GM18867 (cell line): Measurements from ENCODE around the gene SYNE2.

ENCODE experiments used
- ATAC-seq: cut with Tn5 transposase; IDR thresholded peaks from one replicate; pipeline ENCODE4 v1.9.1; 2021; ENCODE audit warnings: mild to moderate bottlenecking, moderate library complexity; ENCODE audit not compliant: unreplicated experiment

Gene SYNE2

GRCh38 chr14:64235652-64236640 lies 383.1 kb downstream of the SYNE2 start:
- peak; percentile 72 for ATAC-seq

GRCh38 chr14:64238049-64238448 lies 385.2 kb downstream of the SYNE2 start:
- ATAC-seq, result no peak

DNA sequence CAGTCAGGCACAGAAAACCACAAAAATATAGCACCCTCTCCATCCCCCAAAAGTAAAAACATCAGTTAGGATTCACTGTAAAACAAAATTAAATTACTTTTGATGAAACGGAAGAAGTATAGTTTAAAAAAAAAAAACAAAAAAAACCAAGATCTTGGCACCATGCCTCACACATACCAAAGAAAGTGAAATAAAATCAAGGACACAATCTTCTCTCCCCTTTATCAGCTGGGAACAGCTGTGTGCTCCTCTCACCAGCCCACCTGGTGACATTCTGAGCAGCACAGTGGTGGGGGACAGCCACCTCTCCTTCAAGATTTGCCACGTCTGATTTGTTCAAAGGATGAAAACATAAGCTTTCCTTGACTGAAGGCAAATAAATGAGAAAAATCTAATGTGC lies 385.8 kb downstream of the SYNE2 start:
- no peak for ATAC-seq

DNA sequence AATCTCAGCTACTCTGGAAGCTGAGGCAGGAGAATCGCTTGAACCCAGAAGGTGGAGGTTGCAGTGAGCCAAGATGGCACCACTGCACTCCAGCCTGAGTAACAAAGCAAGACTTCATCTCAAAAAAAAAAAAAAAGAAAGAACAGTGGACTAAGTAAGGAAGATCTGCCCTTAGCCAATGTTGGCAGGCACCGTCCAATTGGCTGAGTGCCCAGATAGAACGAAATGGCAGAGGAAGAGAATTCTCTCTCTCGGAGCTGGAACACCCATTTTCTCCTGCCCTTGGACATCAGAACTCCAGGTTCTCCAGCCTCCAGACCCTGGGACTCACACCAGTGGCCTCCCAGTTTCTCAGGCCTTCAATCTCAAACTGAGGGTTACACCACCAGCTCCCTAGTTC lies 391.5 kb downstream of the SYNE2 start:
- no peak for ATAC-seq

GRCh38 chr14:64245491-64245890 lies 392.7 kb downstream of the SYNE2 start:
- no peak for ATAC-seq

- ATAC-seq, result no peak
Measured at GRCh38 chr14:64246688-64247087, 393.9 kb downstream of the SYNE2 start.

DNA sequence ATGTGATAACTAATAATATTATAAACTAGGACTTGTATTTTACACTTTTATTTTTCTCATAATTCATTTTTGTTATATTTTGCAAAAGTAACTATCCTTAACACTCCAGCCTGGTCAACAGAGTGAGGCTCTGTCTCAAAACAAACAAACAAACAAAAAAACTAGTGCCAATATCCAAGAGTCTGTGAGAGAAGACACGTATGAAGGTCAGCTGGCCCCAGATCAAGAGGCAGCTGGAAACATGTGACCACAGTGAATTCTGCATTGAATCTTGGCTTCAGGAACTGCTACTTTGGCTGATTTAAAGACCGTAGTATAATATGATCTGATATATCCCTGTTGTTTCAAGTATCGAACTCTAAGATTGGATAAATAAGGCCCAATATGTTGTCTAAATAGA lies 394.4 kb downstream of the SYNE2 start:
- ATAC-seq, result no peak

GRCh38 chr14:64248689-64249088 lies 395.9 kb downstream of the SYNE2 start:
- ATAC-seq, result no peak

- ATAC-seq, result no peak
Measured at GRCh38 chr14:64249363-64249762, 396.6 kb downstream of the SYNE2 start.

DNA sequence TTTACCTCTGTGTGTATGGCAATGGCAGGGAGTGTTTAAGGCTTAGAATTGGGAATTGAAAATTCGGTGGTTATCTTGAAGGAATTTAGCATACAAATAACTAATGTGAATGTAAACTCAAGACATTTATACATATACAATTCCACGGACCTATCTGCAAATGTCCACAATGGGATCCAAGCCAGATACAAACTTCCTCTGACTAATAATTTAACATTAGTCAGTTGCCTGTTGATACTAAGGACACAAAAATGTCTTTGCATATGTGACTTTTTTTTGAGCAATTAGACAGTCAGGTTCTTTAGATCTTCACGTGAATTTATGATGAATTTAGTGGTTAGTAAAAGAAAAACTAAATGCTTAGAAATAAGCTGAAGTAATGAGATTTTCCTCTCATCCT lies 400.9 kb downstream of the SYNE2 start:
- no peak for ATAC-seq

- no peak for ATAC-seq
Measured at GRCh38 chr14:64255756-64256155, 403.0 kb downstream of the SYNE2 start.

- ATAC-seq, result no peak
Measured at GRCh38 chr14:64260418-64260817, 407.6 kb downstream of the SYNE2 start.

DNA sequence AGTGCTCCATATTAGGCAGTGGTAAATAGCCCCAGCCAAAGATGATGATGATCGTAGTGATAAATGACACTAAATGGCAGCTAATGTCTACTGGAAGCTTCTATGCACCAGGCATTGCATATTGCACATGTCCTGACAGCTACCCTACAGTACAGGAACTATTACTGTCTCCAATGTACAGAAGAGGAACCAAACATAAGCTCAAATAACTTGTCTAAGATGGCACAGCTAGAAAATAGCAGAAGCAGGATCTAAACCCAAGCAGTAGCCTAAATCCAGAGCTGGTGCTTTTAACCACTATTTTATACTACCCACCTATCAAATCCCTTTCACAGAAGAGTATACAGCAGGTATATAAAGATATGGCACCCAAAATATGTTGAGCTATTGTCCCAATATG lies 412.4 kb downstream of the SYNE2 start:
- ATAC-seq, result no peak

DNA sequence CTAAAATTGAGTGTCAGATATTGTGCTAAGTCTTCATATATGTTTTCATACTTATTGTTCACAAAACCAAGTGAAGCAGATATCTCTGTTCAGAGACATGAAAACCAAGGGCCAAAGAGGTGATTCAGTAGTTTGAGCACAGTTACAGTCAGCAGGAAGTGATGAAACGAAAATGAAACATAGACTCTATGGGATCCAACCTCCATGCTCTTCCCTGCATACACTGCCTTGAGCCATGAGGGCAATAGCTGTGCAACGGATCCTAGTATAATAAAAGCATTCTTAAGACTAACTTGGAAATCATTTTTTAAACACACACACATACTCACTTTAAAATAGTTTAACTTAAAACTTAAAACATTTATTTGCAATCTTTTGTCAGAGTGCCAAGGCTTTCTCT lies 413.4 kb downstream of the SYNE2 start:
- no peak for ATAC-seq

DNA sequence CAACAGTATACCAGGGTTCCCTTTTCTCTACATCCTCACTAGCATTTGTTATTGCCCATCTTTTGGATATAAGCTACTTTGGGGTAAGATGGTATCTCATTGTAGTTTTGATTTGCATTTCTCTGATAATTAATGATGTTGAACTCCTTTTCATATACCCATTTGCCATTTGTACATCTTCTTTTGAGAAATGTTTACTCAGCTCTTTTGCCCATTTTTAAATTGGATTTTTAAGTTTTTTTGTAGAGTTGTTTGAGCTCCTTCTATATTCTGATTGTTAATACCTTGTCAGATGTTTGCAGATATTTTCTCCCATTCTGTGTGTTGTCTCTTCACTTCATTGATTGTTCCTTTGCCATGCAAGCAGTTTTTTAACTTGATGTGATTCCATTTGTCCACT lies 419.2 kb downstream of the SYNE2 start:
- ATAC-seq, result no peak
